GM23338 (cell line): ENCODE measurements around the gene SLC25A34. TPM values are rescaled to one million over a fixed set of nuclear protein-coding genes. Genes with fewer than 3 reads are reported as not detected.

Source experiments
- ATAC-seq: fragments of 200-7000 bp; cut with Tn5 transposase; 3 replicates; pipeline ENCODE4 v1.9.1; 2020
- DNase-seq: peaks from one replicate; pipeline ENCODE4 v3.0.0-alpha.2; 2015; ENCODE audit warnings: low spot score
- H2AFZ ChIP-seq: fragments of 200-600 bp; sonication (generic); 2 replicates; pipeline ENCODE4 v1.8.0; 2016; ENCODE audit warnings: antibody characterized with exemption, mild to moderate bottlenecking, moderate library complexity
- H3F3A ChIP-seq: fragments of 200-600 bp; sonication (generic); replicated peaks from 2 replicates; pipeline ENCODE4 v1.8.0; 2017; ENCODE audit warnings: antibody characterized with exemption, mixed run types, low read depth
- H3K27ac ChIP-seq: fragments of 200-600 bp; sonication (generic); 2 replicates; pipeline ENCODE4 v1.6.1; 2016; ENCODE audit warnings: low read depth
- H3K27me3 ChIP-seq: fragments of 200-600 bp; sonication (generic); 2 replicates; pipeline ENCODE4 v1.8.0; 2016; ENCODE audit warnings: mild to moderate bottlenecking, mixed run types, moderate library complexity; ENCODE audit not compliant: insufficient read depth
- H3K36me3 ChIP-seq: fragments of 200-600 bp; sonication (generic); 2 replicates; pipeline ENCODE4 v1.8.0; 2016; ENCODE audit warnings: mild to moderate bottlenecking; ENCODE audit not compliant: insufficient read depth
- H3K4me1 ChIP-seq: fragments of 200-600 bp; sonication (generic); 2 replicates; pipeline ENCODE4 v1.8.0; 2016; ENCODE audit warnings: mild to moderate bottlenecking, moderate library complexity; ENCODE audit not compliant: insufficient read depth
- H3K4me2 ChIP-seq: fragments of 200-600 bp; sonication (generic); 2 replicates; pipeline ENCODE4 v1.7.1; 2017; ENCODE audit warnings: mixed run types
- H3K4me3 ChIP-seq: fragments of 200-600 bp; sonication (generic); 2 replicates; pipeline ENCODE4 v1.6.1; 2016; ENCODE audit warnings: mixed run types
- H3K79me2 ChIP-seq: fragments of 200-600 bp; sonication (generic); replicated peaks from 2 replicates; pipeline ENCODE4 v1.8.0; 2017; ENCODE audit warnings: mild to moderate bottlenecking; ENCODE audit not compliant: insufficient read depth
- H3K9me2 ChIP-seq: fragments of 200-600 bp; sonication (generic); 2 replicates; pipeline ENCODE4 v1.8.0; 2017; ENCODE audit not compliant: insufficient read depth
- H4K20me1 ChIP-seq: fragments of 200-600 bp; sonication (generic); replicated peaks from 2 replicates; pipeline ENCODE4 v1.8.0; 2017; ENCODE audit warnings: mild to moderate bottlenecking; ENCODE audit not compliant: insufficient read depth
- H3K27ac Mint-ChIP-seq: 2 replicates; pipeline ENCODE4 v1.8.0; 2020; ENCODE audit warnings: inconsistent platforms, mild to moderate bottlenecking, moderate library complexity, mixed read lengths
- H3K27me3 Mint-ChIP-seq: 3 replicates; pipeline ENCODE4 v1.8.0; 2022; ENCODE audit warnings: low read depth, mild to moderate bottlenecking, moderate library complexity, mixed read lengths, inconsistent platforms; ENCODE audit not compliant: insufficient read depth, poor library complexity
- H3K36me3 Mint-ChIP-seq: 3 replicates; pipeline ENCODE4 v1.8.0; 2021; ENCODE audit warnings: low read depth, mild to moderate bottlenecking, inconsistent platforms, moderate library complexity, mixed read lengths
- H3K4me1 Mint-ChIP-seq: 3 replicates; pipeline ENCODE4 v1.8.0; 2020; ENCODE audit warnings: mild to moderate bottlenecking, inconsistent platforms, mixed read lengths
- H3K4me3 Mint-ChIP-seq: 3 replicates; pipeline ENCODE4 v1.8.0; 2021; ENCODE audit warnings: moderate library complexity, mild to moderate bottlenecking, inconsistent platforms, mixed read lengths
- H3K9me3 Mint-ChIP-seq: 3 replicates; pipeline ENCODE4 v1.8.0; 2020; ENCODE audit warnings: moderate library complexity, mild to moderate bottlenecking, inconsistent platforms, mixed read lengths
- ETS1 ChIP-seq: IDR thresholded peaks from 2 replicates; pipeline ENCODE4 v1.6.1; 2016; ENCODE audit warnings: antibody characterized with exemption
- EZH2 ChIP-seq: fragments of 200-600 bp; sonication (generic); IDR thresholded peaks from one replicate; pipeline ENCODE4 v1.8.0; 2017; ENCODE audit warnings: antibody characterized with exemption, mild to moderate bottlenecking, low read depth; ENCODE audit not compliant: unreplicated experiment
- REST ChIP-seq: IDR thresholded peaks from one replicate; pipeline ENCODE4 v1.6.1; 2018; ENCODE audit warnings: antibody characterized with exemption; ENCODE audit not compliant: unreplicated experiment
- STAT1 ChIP-seq: IDR thresholded peaks from one replicate; pipeline ENCODE4 v1.6.1; 2016; ENCODE audit warnings: antibody characterized with exemption; ENCODE audit not compliant: unreplicated experiment
- ZNF114 ChIP-seq: fragments of 250-450 bp; sonication (Bioruptor Pico); IDR thresholded peaks from 2 replicates; pipeline ENCODE4 v1.5.0; 2020; ENCODE audit warnings: mild to moderate bottlenecking, moderate library complexity
- ZNF331 ChIP-seq: fragments of 250-450 bp; sonication (Bioruptor Pico); IDR thresholded peaks from 2 replicates; pipeline ENCODE4 v1.5.0; 2020; ENCODE audit warnings: low read depth, mild to moderate bottlenecking, moderate library complexity
- ZNF462 ChIP-seq: fragments of 250-450 bp; sonication (Bioruptor Pico); IDR thresholded peaks from 2 replicates; pipeline ENCODE4 v1.5.0; 2020; ENCODE audit warnings: mild to moderate bottlenecking, moderate library complexity
- polyA plus RNA-seq: library from polyadenylated mRNA; unstranded; fragments of >200 nt; fragmentation: Nextera tagmentation; extraction: Ambion mirVana; gene quantifications from 2 replicates; pipeline ENCODE4 v1.2.1, GENCODE V29; 2016
- total RNA-seq: library from RNA; depleted of rRNA; stranded (reverse); fragments of >200 nt; shearing (Covaris generic); gene quantifications from 2 replicates; pipeline ENCODE4 v1.2.3, GENCODE V29; 2014

SLC25A34 gene
- total and polyA plus RNA-seq, 2 experiments from 2014 or later, result 0.11 to 3.5 TPM

- TF ChIP-seq STAT1 (no peak), ZNF114 (CRISPR knock-in tag) (no peak), EZH2 (no peak), REST (no peak), ETS1 (no peak)
Observed at GRCh38 chr1:15751717-15752116, 15.7 kb downstream of the SLC25A34 start (continued).

- no peaks in the 10 kb centered on the region for H3K36me3 Mint-ChIP-seq
- no peak for ATAC-seq
Observed at GRCh38 chr1:15753776-15754175, 17.7 kb downstream of the SLC25A34 start.

More at GRCh38 chr1:15753776-15754175, 17.7 kb downstream of the SLC25A34 start:
- H3K79me2 ChIP-seq, result no peaks in the 10 kb centered on the region
- Mint-ChIP-seq H3K4me3 (no peak overlapping the region), H3K27me3 (peaks cover 23% of the 10 kb centered on the region), H3K4me1 (peaks cover 31% of the 10 kb centered on the region), H3K27ac (no peak overlapping the region), H3K9me3 (no peaks in the 10 kb centered on the region)
- no peak overlapping the region for H3K4me2 ChIP-seq
- DNase-seq, result no peak
- no peak overlapping the region for H3K27ac ChIP-seq
- H3K4me3 ChIP-seq, result no peak overlapping the region
- peaks cover 26% of the 10 kb centered on the region for H3K4me1 ChIP-seq
- no peaks in the 10 kb centered on the region for H4K20me1 ChIP-seq
- H3K27me3 ChIP-seq, result no peaks in the 10 kb centered on the region
- H2AFZ ChIP-seq, result no peak overlapping the region
- H3K9me2 ChIP-seq, result no peaks in the 10 kb centered on the region
- H3K36me3 ChIP-seq, result no peaks in the 10 kb centered on the region
- TF ChIP-seq REST (no peak), ZNF114 (CRISPR knock-in tag) (no peak), EZH2 (no peak), ZNF462 (CRISPR knock-in tag) (no peak), ZNF331 (CRISPR knock-in tag) (no peak)
- H3F3A ChIP-seq, result peaks cover 30% of the 10 kb centered on the region
